ENCODE results near the gene ITSN1.

Gene ITSN1

GRCh38 chr21:33691945-33692603 is 49.8 kb downstream of the ITSN1 start:
- no peak for DNase-seq (ENCODE audit: insufficient read length, low spot score)
- TF ChIP-seq, protein P1, sequence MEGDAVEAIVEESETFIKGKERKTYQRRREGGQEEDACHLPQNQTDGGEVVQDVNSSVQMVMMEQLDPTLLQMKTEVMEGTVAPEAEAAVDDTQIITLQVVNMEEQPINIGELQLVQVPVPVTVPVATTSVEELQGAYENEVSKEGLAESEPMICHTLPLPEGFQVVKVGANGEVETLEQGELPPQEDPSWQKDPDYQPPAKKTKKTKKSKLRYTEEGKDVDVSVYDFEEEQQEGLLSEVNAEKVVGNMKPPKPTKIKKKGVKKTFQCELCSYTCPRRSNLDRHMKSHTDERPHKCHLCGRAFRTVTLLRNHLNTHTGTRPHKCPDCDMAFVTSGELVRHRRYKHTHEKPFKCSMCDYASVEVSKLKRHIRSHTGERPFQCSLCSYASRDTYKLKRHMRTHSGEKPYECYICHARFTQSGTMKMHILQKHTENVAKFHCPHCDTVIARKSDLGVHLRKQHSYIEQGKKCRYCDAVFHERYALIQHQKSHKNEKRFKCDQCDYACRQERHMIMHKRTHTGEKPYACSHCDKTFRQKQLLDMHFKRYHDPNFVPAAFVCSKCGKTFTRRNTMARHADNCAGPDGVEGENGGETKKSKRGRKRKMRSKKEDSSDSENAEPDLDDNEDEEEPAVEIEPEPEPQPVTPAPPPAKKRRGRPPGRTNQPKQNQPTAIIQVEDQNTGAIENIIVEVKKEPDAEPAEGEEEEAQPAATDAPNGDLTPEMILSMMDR (IDR thresholded peaks at IDR 0.05; ENCODE audit: insufficient read depth, missing control alignments): no peak
- no peak for FAIRE-seq

GRCh38 chr21:33695813-33696212 is 53.5 kb downstream of the ITSN1 start:
- TF ChIP-seq, protein P1 (IDR thresholded peaks at IDR 0.05; ENCODE audit: insufficient read depth, missing control alignments): no peak
- FAIRE-seq (no peak), DNase-seq (ENCODE audit: insufficient read length, low spot score) (no peak)

DNA sequence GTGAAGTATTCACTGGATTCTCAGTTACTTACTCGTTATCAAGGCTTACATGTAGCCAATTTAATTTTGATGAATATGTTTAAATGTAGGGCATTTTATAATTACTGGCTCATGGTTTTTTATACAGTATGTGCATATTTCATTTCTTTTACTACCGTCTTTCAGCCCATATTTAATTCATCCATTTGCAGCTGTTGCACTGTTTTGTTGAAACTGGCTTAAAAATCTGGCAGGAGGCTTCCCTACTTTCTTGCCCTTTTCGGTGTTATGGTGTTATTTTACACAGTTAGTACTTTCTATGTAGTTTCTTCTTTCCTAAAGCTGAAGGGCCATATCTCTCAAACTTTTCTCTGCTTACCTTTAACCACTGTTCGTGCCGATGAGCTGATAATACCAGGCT is 54.2 kb downstream of the ITSN1 start:
- FAIRE-seq: no peak
- TF ChIP-seq, protein P1 (IDR thresholded peaks at IDR 0.05; ENCODE audit: insufficient read depth, missing control alignments): no peak
- DNase-seq (ENCODE audit: insufficient read length, low spot score): no peak

- TF ChIP-seq, protein P1 (IDR thresholded peaks at IDR 0.05; ENCODE audit: insufficient read depth, missing control alignments): no peak
- FAIRE-seq: no peak
These were observed 56.0 kb downstream of the ITSN1 start for GRCh38 chr21:33698087-33698860.

DNA sequence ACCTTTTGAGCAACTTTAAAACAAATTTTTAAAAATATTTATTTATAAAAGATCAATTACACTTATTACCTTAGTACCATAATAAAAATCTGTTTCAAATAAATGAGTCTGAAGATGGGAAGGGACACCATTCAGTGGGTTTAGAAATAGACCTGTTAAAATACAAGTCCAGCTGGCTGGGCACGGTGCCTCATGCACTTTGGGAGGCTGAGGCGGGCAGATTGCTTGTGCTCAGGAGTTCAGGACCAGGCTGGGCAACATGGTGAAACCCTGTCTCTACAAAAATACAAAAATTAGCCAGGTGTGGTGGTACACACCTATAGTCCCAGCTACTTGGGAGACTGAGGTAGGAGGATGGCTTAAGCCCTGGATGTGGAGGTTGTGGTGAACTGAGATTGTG is 57.0 kb downstream of the ITSN1 start:
- FAIRE-seq: no peak
- no peak for DNase-seq (ENCODE audit: insufficient read length, low spot score)
- TF ChIP-seq, protein P1 (IDR thresholded peaks at IDR 0.05; ENCODE audit: insufficient read depth, missing control alignments): no peak

More at GRCh38 chr21:33698087-33698860, 56.0 kb downstream of the ITSN1 start:
- no peak for DNase-seq (ENCODE audit: insufficient read length, low spot score)

GRCh38 chr21:33700491-33700890 is 58.2 kb downstream of the ITSN1 start:
- FAIRE-seq: peak; percentile 92
- TF ChIP-seq, protein P1 (IDR thresholded peaks at IDR 0.05; ENCODE audit: insufficient read depth, missing control alignments): no peak
- no peak for DNase-seq (ENCODE audit: insufficient read length, low spot score)

Measured in D721Med (cell line).